ENCODE measurements around the gene LHFPL3. TPM values are rescaled to one million over a fixed set of nuclear protein-coding genes. Genes with fewer than 3 reads are reported as not detected.

Gene LHFPL3
- total RNA-seq, 4 donors from 2014 or later = not detected

- intact Hi-C loops (cut with DNase I; ENCODE audit: low total_unique reads) = no loop called here
- ATAC-seq = no peak
Observed at GRCh38 chr7:104625956-104626355, 297.6 kb downstream of the LHFPL3 start.

GRCh38 chr7:104627516-104627915 is 299.1 kb downstream of the LHFPL3 start:
- Histone ChIP-seq H3K27ac (no peak overlapping the region), H3K4me1 (no peaks in the 10 kb centered on the region), H3K4me3 (no peak overlapping the region), H3K9me3 (no peaks in the 10 kb centered on the region), H3K36me3 (no peaks in the 10 kb centered on the region), H3K27me3 (no peaks in the 10 kb centered on the region)
- in situ Hi-C loops (cut with MboI; ENCODE audit: low sequenced_read_pairs in 4 of 4) (no loop called here), intact Hi-C loops (cut with DNase I; ENCODE audit: low total_unique reads) (no loop called here)
- TF ChIP-seq CTCF (IDR thresholded peaks at IDR 0.05 in 4 of 5, conservative IDR thresholded peaks at IDR 0.05 in 1 of 5) (no peak), POLR2A (IDR thresholded peaks at IDR 0.05) (no peak)
- no peak for ATAC-seq
- no peak for DNase-seq

More at GRCh38 chr7:104625956-104626355, 297.6 kb downstream of the LHFPL3 start:
- Histone ChIP-seq H3K4me3 (no peak overlapping the region), H3K27me3 (no peaks in the 10 kb centered on the region), H3K4me1 (no peaks in the 10 kb centered on the region), H3K9me3 (no peaks in the 10 kb centered on the region), H3K36me3 (no peaks in the 10 kb centered on the region), H3K27ac (no peak overlapping the region)
- TF ChIP-seq POLR2A (IDR thresholded peaks at IDR 0.05) (no peak), CTCF (IDR thresholded peaks at IDR 0.05 in 4 of 5, conservative IDR thresholded peaks at IDR 0.05 in 1 of 5) (no peak)
- in situ Hi-C loops (cut with MboI; ENCODE audit: low sequenced_read_pairs in 4 of 4) = no loop called here
- DNase-seq = no peak

- DNase-seq (no peak), ATAC-seq (no peak)
- in situ Hi-C loops (cut with MboI; ENCODE audit: low sequenced_read_pairs in 4 of 4) = no loop called here
- Histone ChIP-seq H3K4me1 (no peaks in the 10 kb centered on the region), H3K27ac (no peak overlapping the region), H3K27me3 (no peaks in the 10 kb centered on the region), H3K9me3 (no peaks in the 10 kb centered on the region), H3K4me3 (no peak overlapping the region), H3K36me3 (no peaks in the 10 kb centered on the region)
- TF ChIP-seq POLR2A (IDR thresholded peaks at IDR 0.05) = no peak
- no peak for TF ChIP-seq CTCF (IDR thresholded peaks at IDR 0.05 in 4 of 5, conservative IDR thresholded peaks at IDR 0.05 in 1 of 5)
- intact Hi-C loops (cut with DNase I; ENCODE audit: low total_unique reads) = no loop called here
Observed at GRCh38 chr7:104628017-104628416, 299.6 kb downstream of the LHFPL3 start.

GRCh38 chr7:104629408-104629807 is 301.0 kb downstream of the LHFPL3 start:
- intact Hi-C loops (cut with DNase I; ENCODE audit: low total_unique reads) = no loop called here
- Histone ChIP-seq H3K4me3 (no peak overlapping the region), H3K27me3 (no peaks in the 10 kb centered on the region), H3K4me1 (no peaks in the 10 kb centered on the region), H3K36me3 (no peaks in the 10 kb centered on the region), H3K27ac (no peak overlapping the region), H3K9me3 (no peaks in the 10 kb centered on the region)
- in situ Hi-C loops (cut with MboI; ENCODE audit: low sequenced_read_pairs in 4 of 4) = no loop called here
- TF ChIP-seq CTCF (IDR thresholded peaks at IDR 0.05 in 4 of 5, conservative IDR thresholded peaks at IDR 0.05 in 1 of 5) (no peak), POLR2A (IDR thresholded peaks at IDR 0.05) (no peak)
- ATAC-seq (no peak), DNase-seq (no peak)

- no peak overlapping the region for H3K27ac ChIP-seq
- no peaks in the 10 kb centered on the region for H3K9me3 ChIP-seq
- no peak for ATAC-seq
- in situ Hi-C loops (cut with MboI; ENCODE audit: low sequenced_read_pairs in 4 of 4) = no loop called here
- no peak for DNase-seq
- no peaks in the 10 kb centered on the region for H3K4me1 ChIP-seq
- no peaks in the 10 kb centered on the region for H3K27me3 ChIP-seq
- no peaks in the 10 kb centered on the region for H3K36me3 ChIP-seq
- H3K4me3 ChIP-seq = no peak overlapping the region
- intact Hi-C loops (cut with DNase I; ENCODE audit: low total_unique reads) = no loop called here
- no peak for TF ChIP-seq POLR2A (IDR thresholded peaks at IDR 0.05)
- TF ChIP-seq CTCF (IDR thresholded peaks at IDR 0.05 in 4 of 5, conservative IDR thresholded peaks at IDR 0.05 in 1 of 5) = no peak
Observed at GRCh38 chr7:104640506-104640905, 312.1 kb downstream of the LHFPL3 start.
